ENCODE measurements around the gene IFITM1. TPM values are rescaled to one million over a fixed set of nuclear protein-coding genes. Genes with fewer than 3 reads are reported as not detected.
"Not testable (repeated sequence)": the region's sequence is repeated elsewhere in the genome, so short reads cannot be mapped to it uniquely, and the experiment has no call there.

IFITM1 gene
- total and polyA plus RNA-seq, 3 experiments from 2014 or later, result 70.7 to 2,153 (median 75.9) TPM

GRCh38 chr11:304061-304506 lies 9.8 kb upstream of the IFITM1 start:
- Mint-ChIP-seq H3K4me3 (peak overlapping the region in 1 of 7 donors; percentile 51), H3K9me3 (no peaks in the 10 kb centered on the region), H3K36me3 (peaks cover 0 to 4% (median 0%) of the 10 kb centered on the region in 3 donors), H3K27ac (no peak overlapping the region), H3K27me3 (peaks cover 0 to 5% of the 10 kb centered on the region in 2 donors), H3K4me1 (peaks cover 36 to 51% (median 40%) of the 10 kb centered on the region in 3 donors)
- no peaks in the 10 kb centered on the region for H3K27me3 ChIP-seq (ENCODE audit: insufficient read depth, low read length, poor library complexity, severe bottlenecking)
- no peak for DNase-seq
- H3K27ac ChIP-seq (ENCODE audit: low read depth, low read length), result no peak overlapping the region
- POLR2A ChIA-PET, result interaction anchor here (0.6 to 0.9 kb wide), 2 partner anchors 25 to 51 kb away, joined by 3 read pairs; no protein-coding TSS in a partner anchor
- no peak overlapping the region for H3K4me3 ChIP-seq (ENCODE audit: low read length)
- no peaks in the 10 kb centered on the region for H3K36me3 ChIP-seq (ENCODE audit: insufficient read depth, low read length)
- CTCF ChIA-PET, result interaction anchor here (0.6 to 4.2 kb wide), 13 partner anchors 9 to 147 kb away, joined by 3 to 34 read pairs (median 4); partner anchors contain the start of gene PGGHG
- peaks cover 31% of the 10 kb centered on the region for H3K4me1 ChIP-seq (ENCODE audit: insufficient read depth, low read length)
- H3K9me3 ChIP-seq (ENCODE audit: low read length), result no peaks in the 10 kb centered on the region

- ChIA-PET CTCF (interaction anchor here (0.6 to 4.2 kb wide), 26 partner anchors 10 to 214 kb away, joined by 3 to 34 read pairs (median 4); partner anchors contain the start of genes PGGHG and PTDSS2), POLR2A (interaction anchor here (0.6 to 1.1 kb wide), 7 partner anchors 10 to 98 kb away, joined by 3 to 5 read pairs (median 3); partner anchors contain the start of genes BET1L and RIC8A)
- no peaks in the 10 kb centered on the region for H3K9me3 ChIP-seq (ENCODE audit: low read length)
- no peaks in the 10 kb centered on the region for H3K36me3 ChIP-seq (ENCODE audit: insufficient read depth, low read length)
- H3K4me1 Mint-ChIP-seq, result peaks cover 41 to 58% (median 49%) of the 10 kb centered on the region in 3 donors
- no peaks in the 10 kb centered on the region for H3K9me3 Mint-ChIP-seq
- H3K27ac Mint-ChIP-seq, result peak overlapping the region in 7 of 8 donors; percentile 18 to 92 (median 66)
- H3K27ac ChIP-seq (ENCODE audit: low read depth, low read length), result no peak overlapping the region
- peak in 3 of 5 donors; percentile 60 to 80 (median 64) for DNase-seq
- no peak overlapping the region for H3K4me3 ChIP-seq (ENCODE audit: low read length)
- H3K36me3 Mint-ChIP-seq, result peaks cover 0 to 9% (median 0%) of the 10 kb centered on the region in 3 donors
- no peaks in the 10 kb centered on the region for H3K27me3 ChIP-seq (ENCODE audit: insufficient read depth, low read length, poor library complexity, severe bottlenecking)
- H3K27me3 Mint-ChIP-seq, result peaks cover 0 to 5% of the 10 kb centered on the region in 2 donors
- peaks cover 40% of the 10 kb centered on the region for H3K4me1 ChIP-seq (ENCODE audit: insufficient read depth, low read length)
- peak overlapping the region in 4 of 7 donors; percentile 1 to 78 (median 53) for H3K4me3 Mint-ChIP-seq
These were observed 8.7 kb upstream of the IFITM1 start for GRCh38 chr11:304915-305843.

GRCh38 chr11:305844-306211 lies 8.0 kb upstream of the IFITM1 start:
- no peaks in the 10 kb centered on the region for H3K36me3 ChIP-seq (ENCODE audit: insufficient read depth, low read length)
- no peak overlapping the region for H3K27ac ChIP-seq (ENCODE audit: low read depth, low read length)
- H3K9me3 Mint-ChIP-seq, result no peaks in the 10 kb centered on the region
- CTCF ChIA-PET, result interaction anchor here (0.7 to 4.2 kb wide), 22 partner anchors 10 to 213 kb away, joined by 3 to 34 read pairs (median 4); partner anchors contain the start of genes PGGHG and PTDSS2
- H3K27me3 ChIP-seq (ENCODE audit: insufficient read depth, low read length, poor library complexity, severe bottlenecking), result no peaks in the 10 kb centered on the region
- no peaks in the 10 kb centered on the region for H3K9me3 ChIP-seq (ENCODE audit: low read length)
- peaks cover 40% of the 10 kb centered on the region for H3K4me1 ChIP-seq (ENCODE audit: insufficient read depth, low read length)
- peak overlapping the region in 5 of 7 donors; percentile 1 to 78 (median 31) for H3K4me3 Mint-ChIP-seq
- H3K27ac Mint-ChIP-seq, result peak overlapping the region; percentile 18 to 94 (median 72)
- H3K36me3 Mint-ChIP-seq, result peaks cover 0 to 9% (median 0%) of the 10 kb centered on the region in 3 donors
- no peaks in the 10 kb centered on the region for H3K27me3 Mint-ChIP-seq
- H3K4me3 ChIP-seq (ENCODE audit: low read length), result no peak overlapping the region
- POLR2A ChIA-PET, result interaction anchor here (0.8 to 1.1 kb wide), 3 partner anchors 10 to 50 kb away, joined by 3 to 5 read pairs (median 4); no protein-coding TSS in a partner anchor
- DNase-seq, result no peak
- H3K4me1 Mint-ChIP-seq, result peaks cover 41 to 57% (median 49%) of the 10 kb centered on the region in 3 donors

- Mint-ChIP-seq H3K9me3 (no peaks in the 10 kb centered on the region), H3K27ac (peak overlapping the region; percentile 56 to 99 (median 89))
- peaks cover 42% of the 10 kb centered on the region for H3K4me1 ChIP-seq (ENCODE audit: insufficient read depth, low read length)
These were observed 7.0 kb upstream of the IFITM1 start for GRCh38 chr11:306645-307371.

DNA sequence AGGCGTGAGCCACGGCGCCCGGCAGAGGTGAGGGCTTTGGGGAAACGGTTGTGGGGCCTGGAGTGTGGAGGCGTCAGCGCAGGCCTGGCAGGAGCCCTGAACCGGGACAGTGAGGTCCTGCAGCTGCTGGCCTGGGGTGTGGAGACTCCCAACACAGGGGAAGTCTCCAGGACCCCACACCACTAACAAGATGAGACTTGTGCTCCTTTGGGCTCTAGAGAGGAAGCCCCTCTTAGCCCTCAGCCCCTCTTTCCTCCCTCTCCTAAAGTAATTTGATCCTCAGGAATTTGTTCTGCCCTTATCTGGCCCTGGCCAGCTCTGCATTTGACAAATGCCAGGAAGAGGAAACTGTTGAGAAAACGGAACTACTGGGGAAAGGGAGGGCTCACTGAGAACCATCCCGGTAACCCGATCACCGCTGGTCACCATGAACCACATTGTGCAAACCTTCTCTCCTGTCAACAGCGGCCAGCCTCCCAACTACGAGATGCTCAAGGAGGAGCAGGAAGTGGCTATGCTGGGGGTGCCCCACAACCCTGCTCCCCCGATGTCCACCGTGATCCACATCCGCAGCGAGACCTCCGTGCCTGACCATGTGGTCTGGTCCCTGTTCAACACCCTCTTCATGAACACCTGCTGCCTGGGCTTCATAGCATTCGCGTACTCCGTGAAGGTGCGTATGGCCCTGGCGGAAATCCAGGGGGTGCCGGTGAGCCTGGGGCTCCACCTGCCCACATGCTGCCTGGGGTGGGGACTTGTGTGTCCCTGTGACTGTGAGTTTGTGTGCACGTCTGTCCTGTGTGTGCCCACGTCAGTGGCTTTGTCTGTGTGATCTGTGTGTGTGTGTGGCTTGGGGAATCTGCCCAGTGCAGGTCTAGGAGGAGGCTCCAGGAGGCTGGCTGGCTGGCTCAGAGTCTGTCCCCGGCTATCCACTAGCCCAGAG lies 5.8 kb upstream of the IFITM1 start, which contains the start of gene IFITM2:
TSS of gene IFITM2 (plus strand) at position 51 of the 943 bp plus-strand sequence. CDS start at position 428, 377 bp downstream.
- POLR2A ChIA-PET, result interaction anchor here (1.0 kb wide), 1 partner anchor 56 kb away, joined by 6 read pairs; no protein-coding TSS in a partner anchor
- Mint-ChIP-seq H3K4me3 (peak within 1 kb of the TSS; percentile 87 to 96 (median 91)), H3K36me3 (peaks cover 0 to 11% (median 0%) of the 10 kb centered on the region in 3 donors), H3K27ac (peak within 1 kb of the TSS; percentile 93 to 99 (median 95)), H3K4me1 (peaks cover 50 to 65% (median 56%) of the 10 kb centered on the region in 3 donors)
- peaks cover 54% of the 10 kb centered on the region for H3K4me1 ChIP-seq (ENCODE audit: insufficient read depth, low read length)
- H3K36me3 ChIP-seq (ENCODE audit: insufficient read depth, low read length); H3K9me3 ChIP-seq (ENCODE audit: low read length); H3K9me3 Mint-ChIP-seq; H3K27me3 Mint-ChIP-seq; H3K27me3 ChIP-seq (ENCODE audit: insufficient read depth, low read length, poor library complexity, severe bottlenecking): not testable (repeated sequence)
- DNase-seq, result peak in 4 of 5 donors; percentile 47 to 76 (median 70)
- CTCF ChIA-PET, result interaction anchor here (0.8 to 4.2 kb wide), 5 partner anchors 8 to 57 kb away, joined by 3 to 34 read pairs (median 30); no protein-coding TSS in a partner anchor
- peak within 1 kb of the TSS; percentile 72 for H3K27ac ChIP-seq (ENCODE audit: low read depth, low read length)
- H3K4me3 ChIP-seq (ENCODE audit: low read length), result peak within 1 kb of the TSS; percentile 94

More at GRCh38 chr11:306645-307371, 7.0 kb upstream of the IFITM1 start:
- H3K4me3 ChIP-seq (ENCODE audit: low read length), result no peak overlapping the region
- no peaks in the 10 kb centered on the region for H3K36me3 ChIP-seq (ENCODE audit: insufficient read depth, low read length)
- peaks cover 42 to 59% (median 51%) of the 10 kb centered on the region in 3 donors for H3K4me1 Mint-ChIP-seq
- H3K36me3 Mint-ChIP-seq, result peaks cover 0 to 9% (median 0%) of the 10 kb centered on the region in 3 donors
- peak overlapping the region; percentile 72 for H3K27ac ChIP-seq (ENCODE audit: low read depth, low read length)
- H3K4me3 Mint-ChIP-seq, result peak overlapping the region; percentile 39 to 91 (median 71)
- CTCF ChIA-PET, result interaction anchor here (0.8 to 4.2 kb wide), 13 partner anchors 10 to 144 kb away, joined by 3 to 34 read pairs (median 17); partner anchors contain the start of genes PGGHG and PTDSS2
- POLR2A ChIA-PET, result interaction anchor here (0.7 to 1.2 kb wide), 3 partner anchors 10 to 57 kb away, joined by 4 to 7 read pairs (median 6); no protein-coding TSS in a partner anchor
- H3K9me3 ChIP-seq (ENCODE audit: low read length), result no peaks in the 10 kb centered on the region
- no peaks in the 10 kb centered on the region for H3K27me3 Mint-ChIP-seq
- no peak for DNase-seq
- H3K27me3 ChIP-seq (ENCODE audit: insufficient read depth, low read length, poor library complexity, severe bottlenecking), result no peaks in the 10 kb centered on the region

- not testable (repeated sequence) for H3K9me3 ChIP-seq (ENCODE audit: low read length)
These were observed 4.8 kb upstream of the IFITM1 start for GRCh38 chr11:308740-309665.

More at GRCh38 chr11:308740-309665, 4.8 kb upstream of the IFITM1 start:
- H3K36me3 ChIP-seq (ENCODE audit: insufficient read depth, low read length); H3K27me3 Mint-ChIP-seq; H3K27me3 ChIP-seq (ENCODE audit: insufficient read depth, low read length, poor library complexity, severe bottlenecking); H3K9me3 Mint-ChIP-seq: not testable (repeated sequence)
- ChIA-PET POLR2A (interaction anchor here (0.7 to 1.6 kb wide), 3 partner anchors 8 to 46 kb away, joined by 3 to 4 read pairs (median 4); no protein-coding TSS in a partner anchor), CTCF (interaction anchor here (0.7 to 1.8 kb wide), 5 partner anchors 8 to 88 kb away, joined by 3 to 9 read pairs (median 3); no protein-coding TSS in a partner anchor)
- Histone ChIP-seq H3K4me3 (ENCODE audit: low read length) (peak overlapping the region; percentile 94), H3K27ac (ENCODE audit: low read depth, low read length) (peak overlapping the region; percentile 72), H3K4me1 (ENCODE audit: insufficient read depth, low read length) (peaks cover 60% of the 10 kb centered on the region)
- Mint-ChIP-seq H3K4me3 (peak overlapping the region; percentile 87 to 96 (median 91)), H3K4me1 (peaks cover 58 to 69% (median 65%) of the 10 kb centered on the region in 3 donors), H3K36me3 (peaks cover 0 to 14% (median 0%) of the 10 kb centered on the region in 3 donors), H3K27ac (peak overlapping the region; percentile 93 to 99 (median 95))
- DNase-seq, result peak in 1 of 5 donors; percentile 51
